K562 (cell line): ENCODE data around the gene SNU13. TPM values are rescaled to one million over a fixed set of nuclear protein-coding genes. Genes with fewer than 3 reads are reported as not detected.

Experiments used
- C11orf30 ChIP-seq: fragments of 450-650 bp; IDR thresholded peaks from 2 replicates; pipeline ENCODE4 v1.6.1; 2016; ENCODE audit warnings: low read depth, mild to moderate bottlenecking
- CHD4 ChIP-seq: fragments of 200-600 bp; sonication (generic); IDR thresholded peaks from 3 replicates; pipeline ENCODE4 v1.6.1; 2012; ENCODE audit warnings: low read depth, mild to moderate bottlenecking, mixed read lengths, low read length, inconsistent platforms; ENCODE audit not compliant: insufficient read depth, insufficient replicate concordance, poor library complexity, severe bottlenecking
- EP300 ChIP-seq: IDR thresholded peaks from 2 replicates; pipeline ENCODE4 v1.6.1; 2012; ENCODE audit warnings: low read length, improper control_type of control experiment
- KDM4B ChIP-seq, 2 experiments: fragments of 450-650 bp in 1 of 2; sonication (generic) in 1 of 2; IDR thresholded peaks; 2 replicates each; pipeline ENCODE4 v1.6.1; 2016 to 2017; ENCODE audit warnings: borderline replicate concordance in 2 of 2, antibody characterized with exemption in 1 of 2, low read depth in 1 of 2, mild to moderate bottlenecking in 1 of 2
- MYC ChIP-seq, 2 experiments: fragments of 250-450 bp in 1 of 2; sonication (Bioruptor Pico) in 1 of 2; IDR thresholded peaks; 2 replicates each; pipeline versions ENCODE4 v1.5.1 to v1.6.1; 2012 to 2021; ENCODE audit warnings: low read depth in 2 of 2, borderline replicate concordance in 1 of 2, improper control_type of control experiment in 1 of 2, low read length in 1 of 2, mild to moderate bottlenecking in 1 of 2, moderate library complexity in 1 of 2
- NR2C2 ChIP-seq, 2 experiments: fragments of 200-800 bp in 1 of 2; sonication (Bioruptor generic) in 1 of 2; sonication (generic) in 1 of 2; formaldehyde crosslinking in 1 of 2; IDR thresholded peaks; 2 replicates each; pipeline versions ENCODE4 v1.6.1 to v1.8.0; 2016 to 2022; ENCODE audit warnings: mild to moderate bottlenecking in 1 of 2, missing compliant biosample characterization in 1 of 2, missing genetic modification characterization in 1 of 2, missing genetic modification reagents in 1 of 2
- SAP30 ChIP-seq: fragments of 200-600 bp; sonication (generic); IDR thresholded peaks from 2 replicates; pipeline ENCODE4 v1.6.1; 2012; ENCODE audit warnings: borderline replicate concordance, low read depth, mild to moderate bottlenecking, moderate library complexity, low read length, control low read depth, inconsistent platforms; ENCODE audit not compliant: insufficient read depth, poor library complexity, severe bottlenecking
- TARDBP ChIP-seq: fragments of 450-650 bp; IDR thresholded peaks from 2 replicates; pipeline ENCODE4 v1.6.1; 2016
- XRCC5 ChIP-seq: fragments of 200-400 bp; formaldehyde crosslinking; IDR thresholded peaks from 2 replicates; pipeline ENCODE4 v1.6.1; 2017; ENCODE audit warnings: low read depth, mild to moderate bottlenecking, low read length
- ZNF347 ChIP-seq: fragments of 450-650 bp; formaldehyde crosslinking; IDR thresholded peaks from 2 replicates; pipeline ENCODE4 v1.4.0; 2020; ENCODE audit warnings: low read depth, mild to moderate bottlenecking, moderate library complexity
- polyA plus RNA-seq, 8 experiments: library from polyadenylated mRNA; depleted of rRNA in 4 of 8; stranded (reverse) in 5 of 8; unstranded in 3 of 8; fragments of >200 nt; fragmentation: Nextera tagmentation in 2 of 8; fragmentation: Illumina TruSeq in 1 of 8; extraction: Ambion mirVana in 2 of 8; extraction: Trizol in 1 of 8; gene quantifications; 2 replicates each; pipeline versions ENCODE4 v1.2.1 to v1.2.3, GENCODE V29; 2011 to 2014; ENCODE audit warnings: inconsistent platforms in 1 of 8, missing spikeins in 1 of 8
- total RNA-seq, 7 experiments: library from RNA; depleted of rRNA in 6 of 7; stranded (reverse); fragments of >200 nt in 6 of 7; fragmentation: Illumina TruSeq in 2 of 7; extraction: Trizol in 2 of 7; gene quantifications; 2 replicates each; pipeline versions ENCODE4 v1.2.1 to v1.2.3, GENCODE V29; 2011 to 2021; ENCODE audit warnings: low replicate concordance in 1 of 7
- TF ChIP-seq, protein P1 (sequence below): fragments of 450-650 bp; IDR thresholded peaks from 2 replicates; pipeline ENCODE4 v1.6.1; 2016; ENCODE audit warnings: borderline replicate concordance
- TF ChIP-seq, protein P2 (sequence below): fragments of 450-650 bp; IDR thresholded peaks from 2 replicates; pipeline ENCODE4 v1.7.1; 2018; ENCODE audit warnings: mild to moderate bottlenecking, low read depth; ENCODE audit not compliant: partially characterized antibody

SNU13 gene
- total and polyA plus RNA-seq, 9 of the 15 experiments (the other 6 are each of a cell fraction or from before 2014, with no cell fraction given): 185 to 981 (median 283) TPM

DNA sequence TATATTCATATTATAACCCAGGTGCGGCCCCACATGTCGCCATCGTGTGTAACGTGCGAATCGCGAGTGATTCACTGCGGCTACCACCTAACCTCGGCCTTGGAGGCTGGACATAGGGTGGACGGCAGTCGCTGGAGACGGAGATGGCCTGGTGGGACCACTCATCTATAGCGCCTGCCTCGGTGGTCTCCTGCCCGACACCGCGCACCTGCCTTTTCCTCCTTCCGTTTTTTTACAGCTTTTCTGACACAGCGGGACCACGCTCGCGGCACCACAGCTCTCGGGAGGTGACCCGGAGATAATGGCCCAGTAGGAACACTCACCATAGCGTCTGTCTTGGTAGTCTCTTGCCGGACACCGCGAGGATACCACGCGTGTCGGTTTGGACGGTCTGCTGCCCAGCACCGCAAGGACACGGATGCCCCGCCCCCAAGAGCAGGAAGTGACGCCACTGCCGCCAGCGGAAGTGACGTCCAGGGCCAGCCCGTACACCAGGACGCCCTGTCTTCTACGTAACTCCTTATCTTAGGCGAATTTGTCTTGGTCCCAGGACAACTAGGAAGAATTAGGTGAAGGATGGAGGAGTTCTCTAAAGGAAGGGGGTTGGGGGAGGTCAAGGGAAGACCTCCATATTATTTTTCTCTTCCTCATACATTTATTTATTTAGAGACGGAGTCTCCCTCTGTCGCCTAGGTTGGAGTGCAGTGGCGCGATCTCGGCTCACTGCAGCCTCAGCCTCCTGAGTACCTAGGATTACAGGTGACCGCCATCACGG lies 6.4 kb downstream of the SNU13 start (continued):
- TF ChIP-seq, protein P1, sequence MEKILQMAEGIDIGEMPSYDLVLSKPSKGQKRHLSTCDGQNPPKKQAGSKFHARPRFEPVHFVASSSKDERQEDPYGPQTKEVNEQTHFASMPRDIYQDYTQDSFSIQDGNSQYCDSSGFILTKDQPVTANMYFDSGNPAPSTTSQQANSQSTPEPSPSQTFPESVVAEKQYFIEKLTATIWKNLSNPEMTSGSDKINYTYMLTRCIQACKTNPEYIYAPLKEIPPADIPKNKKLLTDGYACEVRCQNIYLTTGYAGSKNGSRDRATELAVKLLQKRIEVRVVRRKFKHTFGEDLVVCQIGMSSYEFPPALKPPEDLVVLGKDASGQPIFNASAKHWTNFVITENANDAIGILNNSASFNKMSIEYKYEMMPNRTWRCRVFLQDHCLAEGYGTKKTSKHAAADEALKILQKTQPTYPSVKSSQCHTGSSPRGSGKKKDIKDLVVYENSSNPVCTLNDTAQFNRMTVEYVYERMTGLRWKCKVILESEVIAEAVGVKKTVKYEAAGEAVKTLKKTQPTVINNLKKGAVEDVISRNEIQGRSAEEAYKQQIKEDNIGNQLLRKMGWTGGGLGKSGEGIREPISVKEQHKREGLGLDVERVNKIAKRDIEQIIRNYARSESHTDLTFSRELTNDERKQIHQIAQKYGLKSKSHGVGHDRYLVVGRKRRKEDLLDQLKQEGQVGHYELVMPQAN: peak; percentile 95
- TF ChIP-seq, protein P2, sequence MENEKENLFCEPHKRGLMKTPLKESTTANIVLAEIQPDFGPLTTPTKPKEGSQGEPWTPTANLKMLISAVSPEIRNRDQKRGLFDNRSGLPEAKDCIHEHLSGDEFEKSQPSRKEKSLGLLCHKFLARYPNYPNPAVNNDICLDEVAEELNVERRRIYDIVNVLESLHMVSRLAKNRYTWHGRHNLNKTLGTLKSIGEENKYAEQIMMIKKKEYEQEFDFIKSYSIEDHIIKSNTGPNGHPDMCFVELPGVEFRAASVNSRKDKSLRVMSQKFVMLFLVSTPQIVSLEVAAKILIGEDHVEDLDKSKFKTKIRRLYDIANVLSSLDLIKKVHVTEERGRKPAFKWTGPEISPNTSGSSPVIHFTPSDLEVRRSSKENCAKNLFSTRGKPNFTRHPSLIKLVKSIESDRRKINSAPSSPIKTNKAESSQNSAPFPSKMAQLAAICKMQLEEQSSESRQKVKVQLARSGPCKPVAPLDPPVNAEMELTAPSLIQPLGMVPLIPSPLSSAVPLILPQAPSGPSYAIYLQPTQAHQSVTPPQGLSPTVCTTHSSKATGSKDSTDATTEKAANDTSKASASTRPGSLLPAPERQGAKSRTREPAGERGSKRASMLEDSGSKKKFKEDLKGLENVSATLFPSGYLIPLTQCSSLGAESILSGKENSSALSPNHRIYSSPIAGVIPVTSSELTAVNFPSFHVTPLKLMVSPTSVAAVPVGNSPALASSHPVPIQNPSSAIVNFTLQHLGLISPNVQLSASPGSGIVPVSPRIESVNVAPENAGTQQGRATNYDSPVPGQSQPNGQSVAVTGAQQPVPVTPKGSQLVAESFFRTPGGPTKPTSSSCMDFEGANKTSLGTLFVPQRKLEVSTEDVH: peak; percentile 85
- TF ChIP-seq XRCC5: no peak
- TF ChIP-seq ZNF347: no peak
- TF ChIP-seq KDM4B (IDR thresholded peaks at IDR 0.05; ENCODE audit: borderline replicate concordance in 2 of 2, low read depth in 1 of 2): peak in 1 of 2 experiments; percentile 84; a peak in 2 of 4 replicates
- peak; percentile 89 for TF ChIP-seq C11orf30
- peak; percentile 74; the same call in 1 of the 2 replicates for TF ChIP-seq TARDBP
- TF ChIP-seq SAP30: peak; percentile 78
- TF ChIP-seq NR2C2 (CRISPR knock-in tag; IDR thresholded peaks at IDR 0.05): no peak
- peak; percentile 25; the same call in 1 of the 2 replicates for TF ChIP-seq NR2C2 (tag; IDR thresholded peaks at IDR 0.05)
- TF ChIP-seq CHD4: no peak
- TF ChIP-seq EP300: peak; percentile 15; the same call in 1 of the 2 replicates
- peak; percentile 80 for TF ChIP-seq MYC (IDR thresholded peaks at IDR 0.05; ENCODE audit: low read depth, low read length)
- TF ChIP-seq MYC (CRISPR knock-in tag; IDR thresholded peaks at IDR 0.05; ENCODE audit: borderline replicate concordance, low read depth): no peak
